Adipocyte (in vitro differentiated cells): ENCODE data around the gene IGF1R.

Source experiments
- DNase-seq: peaks from one replicate; pipeline ENCODE4 v3.0.0-alpha.2; 2015; ENCODE audit warnings: low read depth
- H3K27me3 ChIP-seq: replicated peaks from 2 replicates; pipeline ENCODE4 v1.7.0; 2013; ENCODE audit warnings: mild to moderate bottlenecking, low read length, moderate library complexity; ENCODE audit not compliant: control insufficient read depth, insufficient read depth
- H3K36me3 ChIP-seq: 2 replicates; pipeline ENCODE4 v1.7.0; 2013; ENCODE audit warnings: low read length, mild to moderate bottlenecking, moderate library complexity; ENCODE audit not compliant: control insufficient read depth, insufficient read depth, severe bottlenecking
- H3K4me1 ChIP-seq: 2 replicates; pipeline ENCODE4 v1.7.0; 2013; ENCODE audit warnings: mild to moderate bottlenecking, low read length, moderate library complexity; ENCODE audit not compliant: control insufficient read depth, insufficient read depth
- H3K4me3 ChIP-seq: 2 replicates; pipeline ENCODE4 v1.7.0; 2013; ENCODE audit warnings: mild to moderate bottlenecking, low read length, moderate library complexity
- H3K9ac ChIP-seq: 2 replicates; pipeline ENCODE4 v1.7.0; 2013; ENCODE audit warnings: mild to moderate bottlenecking, low read length, moderate library complexity
- H3K9me3 ChIP-seq: 2 replicates; pipeline ENCODE4 v1.7.0; 2013; ENCODE audit warnings: mild to moderate bottlenecking, low read length, moderate library complexity; ENCODE audit not compliant: control insufficient read depth

Gene IGF1R

GRCh38 chr15:98740295-98740694 lies 92.0 kb downstream of the IGF1R start:
- Histone ChIP-seq H3K27me3 (no peaks in the 10 kb centered on the region), H3K4me1 (peaks cover under 1% of the 10 kb centered on the region), H3K36me3 (no peaks in the 10 kb centered on the region), H3K9ac (no peak overlapping the region), H3K9me3 (no peaks in the 10 kb centered on the region), H3K4me3 (no peak overlapping the region)
- no peak for DNase-seq

GRCh38 chr15:98740963-98741362 lies 92.6 kb downstream of the IGF1R start:
- Histone ChIP-seq H3K9ac (no peak overlapping the region), H3K9me3 (no peaks in the 10 kb centered on the region), H3K27me3 (no peaks in the 10 kb centered on the region), H3K4me3 (no peak overlapping the region), H3K4me1 (no peaks in the 10 kb centered on the region), H3K36me3 (no peaks in the 10 kb centered on the region)
- no peak for DNase-seq

GRCh38 chr15:98743177-98743576 lies 94.8 kb downstream of the IGF1R start:
- H3K4me1 ChIP-seq = no peaks in the 10 kb centered on the region

GRCh38 chr15:98744506-98744905 lies 96.2 kb downstream of the IGF1R start:
- Histone ChIP-seq H3K36me3 (no peaks in the 10 kb centered on the region), H3K4me1 (no peaks in the 10 kb centered on the region), H3K9ac (no peak overlapping the region), H3K9me3 (no peaks in the 10 kb centered on the region), H3K27me3 (no peaks in the 10 kb centered on the region), H3K4me3 (no peak overlapping the region)
- no peak for DNase-seq

More at GRCh38 chr15:98743177-98743576, 94.8 kb downstream of the IGF1R start:
- no peaks in the 10 kb centered on the region for H3K36me3 ChIP-seq
- H3K27me3 ChIP-seq = no peaks in the 10 kb centered on the region
- H3K9ac ChIP-seq = no peak overlapping the region
- no peak overlapping the region for H3K4me3 ChIP-seq
- no peaks in the 10 kb centered on the region for H3K9me3 ChIP-seq
- no peak for DNase-seq

- no peak overlapping the region for H3K9ac ChIP-seq
- no peaks in the 10 kb centered on the region for H3K27me3 ChIP-seq
- no peak overlapping the region for H3K4me3 ChIP-seq
- no peaks in the 10 kb centered on the region for H3K9me3 ChIP-seq
- no peaks in the 10 kb centered on the region for H3K4me1 ChIP-seq
- no peaks in the 10 kb centered on the region for H3K36me3 ChIP-seq
- DNase-seq = no peak
Observed at GRCh38 chr15:98745179-98745578, 96.8 kb downstream of the IGF1R start.

GRCh38 chr15:98745650-98746374 lies 97.5 kb downstream of the IGF1R start:
- peak; percentile 19 for DNase-seq
- H3K4me1 ChIP-seq = no peaks in the 10 kb centered on the region
- H3K4me3 ChIP-seq = no peak overlapping the region
- no peak overlapping the region for H3K9ac ChIP-seq
- no peaks in the 10 kb centered on the region for H3K36me3 ChIP-seq
- H3K27me3 ChIP-seq = no peaks in the 10 kb centered on the region
- H3K9me3 ChIP-seq = no peaks in the 10 kb centered on the region

GRCh38 chr15:98746375-98747155 lies 98.2 kb downstream of the IGF1R start:
- DNase-seq = no peak
- H3K9me3 ChIP-seq = no peaks in the 10 kb centered on the region
- no peaks in the 10 kb centered on the region for H3K4me1 ChIP-seq
- H3K4me3 ChIP-seq = no peak overlapping the region
- H3K9ac ChIP-seq = no peak overlapping the region
- no peaks in the 10 kb centered on the region for H3K36me3 ChIP-seq
- no peaks in the 10 kb centered on the region for H3K27me3 ChIP-seq

GRCh38 chr15:98751767-98752166 lies 103.4 kb downstream of the IGF1R start:
- H3K36me3 ChIP-seq = no peaks in the 10 kb centered on the region
- no peak overlapping the region for H3K9ac ChIP-seq
- H3K4me3 ChIP-seq = no peak overlapping the region
- no peaks in the 10 kb centered on the region for H3K27me3 ChIP-seq
- H3K9me3 ChIP-seq = no peaks in the 10 kb centered on the region
- peaks cover 30% of the 10 kb centered on the region for H3K4me1 ChIP-seq
- DNase-seq = no peak

GRCh38 chr15:98753726-98754656 lies 105.7 kb downstream of the IGF1R start:
- H3K27me3 ChIP-seq = no peaks in the 10 kb centered on the region
- no peaks in the 10 kb centered on the region for H3K36me3 ChIP-seq
- no peaks in the 10 kb centered on the region for H3K9me3 ChIP-seq
- peaks cover 30% of the 10 kb centered on the region for H3K4me1 ChIP-seq
- DNase-seq = peak; percentile 27
- H3K9ac ChIP-seq = peak overlapping the region; percentile 67
- peak overlapping the region; percentile 78 for H3K4me3 ChIP-seq

GRCh38 chr15:98754657-98755022 lies 106.3 kb downstream of the IGF1R start:
- no peak for DNase-seq
- H3K36me3 ChIP-seq = no peaks in the 10 kb centered on the region
- H3K4me1 ChIP-seq = peaks cover 30% of the 10 kb centered on the region
- peak overlapping the region; percentile 67 for H3K9ac ChIP-seq
- no peaks in the 10 kb centered on the region for H3K27me3 ChIP-seq
- H3K9me3 ChIP-seq = no peaks in the 10 kb centered on the region
- H3K4me3 ChIP-seq = peak overlapping the region; percentile 78

- Histone ChIP-seq H3K27me3 (no peaks in the 10 kb centered on the region), H3K36me3 (no peaks in the 10 kb centered on the region), H3K9me3 (no peaks in the 10 kb centered on the region), H3K9ac (no peak overlapping the region), H3K4me1 (peaks cover 30% of the 10 kb centered on the region), H3K4me3 (no peak overlapping the region)
- DNase-seq = no peak
Observed at GRCh38 chr15:98755138-98755537, 106.8 kb downstream of the IGF1R start.
